ENCODE results near the gene NT5C1A. TPM values are rescaled to one million over a fixed set of nuclear protein-coding genes. Genes with fewer than 3 reads are reported as not detected.

The NT5C1A gene
- total RNA-seq, 1 experiment from 2014 or later = not detected

DNA sequence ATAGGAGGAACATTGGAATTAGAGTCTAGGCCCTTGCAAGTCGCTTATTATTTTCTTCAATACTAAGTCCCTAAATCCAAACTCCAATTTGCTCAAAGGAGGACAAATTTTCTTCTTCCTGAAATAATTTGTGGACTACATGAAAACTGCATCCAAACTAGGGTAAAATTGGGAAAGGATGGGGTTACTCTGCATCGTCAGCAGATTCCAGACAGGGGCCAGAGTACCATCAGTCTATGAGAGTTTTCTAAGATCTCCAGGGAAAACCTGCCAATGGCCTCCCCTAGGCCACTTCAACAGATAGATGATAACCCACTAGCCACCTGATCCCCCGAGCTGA is 33.0 kb downstream of the NT5C1A start:
- no peak for DNase-seq
- Histone ChIP-seq H2AK5ac (ENCODE audit: insufficient read length, low read length) (no peak overlapping the region), H3K56ac (ENCODE audit: insufficient read length, low read depth, low read length) (no peak overlapping the region), H3K23me2 (ENCODE audit: insufficient read length, low read depth, low read length, poor library complexity, severe bottlenecking) (no peaks in the 10 kb centered on the region), H3K14ac (ENCODE audit: insufficient read depth, low read length) (no peak overlapping the region), H3K4ac (ENCODE audit: low read depth, low read length) (no peak overlapping the region), H3K4me1 (ENCODE audit: insufficient read depth, low read length) (no peaks in the 10 kb centered on the region; the same call in 1 of the 2 replicates), H2BK12ac (ENCODE audit: insufficient read length, low read depth, low read length) (no peak overlapping the region), H2BK20ac (ENCODE audit: low read depth, low read length, poor library complexity, severe bottlenecking) (no peak overlapping the region), H3K23ac (ENCODE audit: insufficient read length, low read depth, low read length) (no peak overlapping the region), H3K27ac (ENCODE audit: insufficient read length, low read depth, low read length) (no peak overlapping the region), H4K20me1 (ENCODE audit: control insufficient read depth, insufficient read depth, insufficient read length) (no peaks in the 10 kb centered on the region), H3K9me3 (ENCODE audit: control insufficient read depth, low read depth, low read length) (no peaks in the 10 kb centered on the region), H4K5ac (ENCODE audit: insufficient read length, low read depth, low read length) (no peak overlapping the region), H3K79me2 (ENCODE audit: insufficient read depth, low read length) (no peaks in the 10 kb centered on the region), H3K27me3 (ENCODE audit: insufficient read depth, low read length) (peaks cover 10% of the 10 kb centered on the region; the same call in 1 of the 2 replicates), H2AFZ (ENCODE audit: low read length) (no peak overlapping the region), H2BK5ac (ENCODE audit: insufficient read length, low read length) (no peak overlapping the region), H3K79me1 (ENCODE audit: insufficient read depth, low read depth, low read length, poor library complexity, severe bottlenecking) (no peaks in the 10 kb centered on the region), H4K8ac (replicated peaks; ENCODE audit: insufficient read length, low read depth, low read length) (no peak overlapping the region), H3K18ac (ENCODE audit: insufficient read length, low read depth, low read length) (no peak overlapping the region), H2BK15ac (ENCODE audit: low read depth, low read length) (no peak overlapping the region), H3K9ac (ENCODE audit: extremely low read depth, insufficient read length, low read length) (no peak overlapping the region), H3T11ph (ENCODE audit: low read length) (no peak overlapping the region), H4K91ac (ENCODE audit: insufficient read length, low read depth, low read length) (no peak overlapping the region), H3K4me2 (ENCODE audit: insufficient read depth, insufficient read length, low read length) (peak overlapping the region; percentile 22), H2BK120ac (ENCODE audit: low read depth, low read length, poor library complexity, severe bottlenecking) (no peak overlapping the region)
- no CpG with 5 or more reads among the region's 3 CpGs for WGBS (ENCODE audit: extremely low coverage, insufficient read length, low lambda C conversion rate)
- peaks cover 93% of the 10 kb centered on the region for H3K27me3 Mint-ChIP-seq (ENCODE audit: low read depth)
- H3K27ac Mint-ChIP-seq = no peak overlapping the region
- no peaks in the 10 kb centered on the region for H3K36me3 Mint-ChIP-seq (ENCODE audit: insufficient read depth in 1 of 3, low read depth in 3 of 3)
- H3K4me1 Mint-ChIP-seq = peaks cover 16 to 17% of the 10 kb centered on the region in 2 experiments
- H3K4me3 Mint-ChIP-seq = peak overlapping the region; percentile 65 to 85
- H3K9me3 Mint-ChIP-seq = no peaks in the 10 kb centered on the region
- TF ChIP-seq, protein P1, sequence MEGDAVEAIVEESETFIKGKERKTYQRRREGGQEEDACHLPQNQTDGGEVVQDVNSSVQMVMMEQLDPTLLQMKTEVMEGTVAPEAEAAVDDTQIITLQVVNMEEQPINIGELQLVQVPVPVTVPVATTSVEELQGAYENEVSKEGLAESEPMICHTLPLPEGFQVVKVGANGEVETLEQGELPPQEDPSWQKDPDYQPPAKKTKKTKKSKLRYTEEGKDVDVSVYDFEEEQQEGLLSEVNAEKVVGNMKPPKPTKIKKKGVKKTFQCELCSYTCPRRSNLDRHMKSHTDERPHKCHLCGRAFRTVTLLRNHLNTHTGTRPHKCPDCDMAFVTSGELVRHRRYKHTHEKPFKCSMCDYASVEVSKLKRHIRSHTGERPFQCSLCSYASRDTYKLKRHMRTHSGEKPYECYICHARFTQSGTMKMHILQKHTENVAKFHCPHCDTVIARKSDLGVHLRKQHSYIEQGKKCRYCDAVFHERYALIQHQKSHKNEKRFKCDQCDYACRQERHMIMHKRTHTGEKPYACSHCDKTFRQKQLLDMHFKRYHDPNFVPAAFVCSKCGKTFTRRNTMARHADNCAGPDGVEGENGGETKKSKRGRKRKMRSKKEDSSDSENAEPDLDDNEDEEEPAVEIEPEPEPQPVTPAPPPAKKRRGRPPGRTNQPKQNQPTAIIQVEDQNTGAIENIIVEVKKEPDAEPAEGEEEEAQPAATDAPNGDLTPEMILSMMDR (conservative IDR thresholded peaks at IDR 0.05) = no peak
